ENCODE data around the gene DOCK2.
"Not testable (repeated sequence)": the region's sequence is repeated elsewhere in the genome, so short reads cannot be mapped to it uniquely, and the experiment has no call there.

Gene DOCK2

GRCh38 chr5:169805527-169805934 is 168.5 kb downstream of the DOCK2 start:
- Histone ChIP-seq H3K36me3 (no peaks in the 10 kb centered on the region), H3K4me3 (ENCODE audit: low read depth, low read length) (no peak overlapping the region), H3K9me3 (ENCODE audit: severe bottlenecking) (no peaks in the 10 kb centered on the region), H3K27ac (no peak overlapping the region), H3K27me3 (ENCODE audit: insufficient read depth, low read depth, severe bottlenecking) (peaks cover 64% of the 10 kb centered on the region)
- no peak for TF ChIP-seq CTCF (IDR thresholded peaks at IDR 0.05; ENCODE audit: low read depth, low read length)
- no peak for DNase-seq

GRCh38 chr5:169805937-169806700 is 169.0 kb downstream of the DOCK2 start:
- DNase-seq = no peak
- Histone ChIP-seq H3K27ac (no peak overlapping the region), H3K27me3 (ENCODE audit: insufficient read depth, low read depth, severe bottlenecking) (peaks cover 68% of the 10 kb centered on the region), H3K9me3 (ENCODE audit: severe bottlenecking) (no peaks in the 10 kb centered on the region), H3K36me3 (no peaks in the 10 kb centered on the region), H3K4me3 (ENCODE audit: low read depth, low read length) (no peak overlapping the region)
- no peak for TF ChIP-seq CTCF (IDR thresholded peaks at IDR 0.05; ENCODE audit: low read depth, low read length)

- no peak for DNase-seq
- Histone ChIP-seq H3K36me3 (no peaks in the 10 kb centered on the region), H3K27me3 (ENCODE audit: insufficient read depth, low read depth, severe bottlenecking) (peaks cover 81% of the 10 kb centered on the region), H3K9me3 (ENCODE audit: severe bottlenecking) (no peaks in the 10 kb centered on the region), H3K27ac (no peak overlapping the region), H3K4me3 (ENCODE audit: low read depth, low read length) (no peak overlapping the region)
- no peak for TF ChIP-seq CTCF (IDR thresholded peaks at IDR 0.05; ENCODE audit: low read depth, low read length)
These were observed 171.1 kb downstream of the DOCK2 start for GRCh38 chr5:169808118-169808581.

- H3K9me3 ChIP-seq (ENCODE audit: severe bottlenecking); H3K27ac ChIP-seq; H3K4me3 ChIP-seq (ENCODE audit: low read depth, low read length); DNase-seq; H3K36me3 ChIP-seq: not testable (repeated sequence)
- peaks cover 78% of the 10 kb centered on the region for H3K27me3 ChIP-seq (ENCODE audit: insufficient read depth, low read depth, severe bottlenecking)
These were observed 171.8 kb downstream of the DOCK2 start for GRCh38 chr5:169808880-169809279.

- Histone ChIP-seq H3K9me3 (ENCODE audit: severe bottlenecking) (no peaks in the 10 kb centered on the region), H3K27ac (no peak overlapping the region), H3K27me3 (ENCODE audit: insufficient read depth, low read depth, severe bottlenecking) (peaks cover 78% of the 10 kb centered on the region), H3K36me3 (no peaks in the 10 kb centered on the region), H3K4me3 (ENCODE audit: low read depth, low read length) (no peak overlapping the region)
- no peak for TF ChIP-seq CTCF (IDR thresholded peaks at IDR 0.05; ENCODE audit: low read depth, low read length)
- DNase-seq = no peak
These were observed 172.2 kb downstream of the DOCK2 start for GRCh38 chr5:169809281-169809680.

GRCh38 chr5:169810524-169810923 is 173.4 kb downstream of the DOCK2 start:
- TF ChIP-seq CTCF (IDR thresholded peaks at IDR 0.05; ENCODE audit: low read depth, low read length) = no peak
- Histone ChIP-seq H3K4me3 (ENCODE audit: low read depth, low read length) (no peak overlapping the region), H3K36me3 (no peaks in the 10 kb centered on the region), H3K27me3 (ENCODE audit: insufficient read depth, low read depth, severe bottlenecking) (peaks cover 82% of the 10 kb centered on the region), H3K9me3 (ENCODE audit: severe bottlenecking) (no peaks in the 10 kb centered on the region), H3K27ac (no peak overlapping the region)
- DNase-seq = no peak
